ENCODE results near the gene UBE3B.
A peak's percentile ranks its signal among the peaks of the same experiment; 100 is the strongest.
"Not testable (repeated sequence)": the region's sequence is repeated elsewhere in the genome, so short reads cannot be mapped to it uniquely, and the experiment has no call there.

The UBE3B gene

GRCh38 chr12:109451400-109451799, 26.0 kb upstream of the UBE3B start:
- DNase-seq = no peak

DNA sequence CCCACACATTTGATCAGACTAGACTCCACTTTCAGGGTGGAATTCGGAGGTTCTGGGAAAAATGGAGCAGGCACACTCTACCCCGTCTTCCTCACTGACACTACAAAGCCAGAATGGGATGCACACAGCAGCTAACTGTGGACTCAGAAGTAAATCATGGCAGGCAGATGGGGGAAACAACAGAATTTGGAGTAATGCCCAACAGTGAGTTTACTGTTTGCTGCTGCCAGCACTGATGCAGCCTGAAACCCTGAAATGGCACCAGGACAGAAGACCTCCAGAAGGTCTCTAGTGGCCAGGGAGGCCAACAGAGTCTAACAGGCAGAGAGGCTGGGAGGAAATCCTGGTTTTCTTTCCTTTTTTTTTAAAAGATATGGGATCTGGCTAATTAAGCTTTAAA, 24.9 kb upstream of the UBE3B start:
- DNase-seq = no peak

GRCh38 chr12:109455706-109456105, 21.7 kb upstream of the UBE3B start:
- DNase-seq = no peak

GRCh38 chr12:109458086-109458485, 19.3 kb upstream of the UBE3B start:
- DNase-seq = no peak

DNA sequence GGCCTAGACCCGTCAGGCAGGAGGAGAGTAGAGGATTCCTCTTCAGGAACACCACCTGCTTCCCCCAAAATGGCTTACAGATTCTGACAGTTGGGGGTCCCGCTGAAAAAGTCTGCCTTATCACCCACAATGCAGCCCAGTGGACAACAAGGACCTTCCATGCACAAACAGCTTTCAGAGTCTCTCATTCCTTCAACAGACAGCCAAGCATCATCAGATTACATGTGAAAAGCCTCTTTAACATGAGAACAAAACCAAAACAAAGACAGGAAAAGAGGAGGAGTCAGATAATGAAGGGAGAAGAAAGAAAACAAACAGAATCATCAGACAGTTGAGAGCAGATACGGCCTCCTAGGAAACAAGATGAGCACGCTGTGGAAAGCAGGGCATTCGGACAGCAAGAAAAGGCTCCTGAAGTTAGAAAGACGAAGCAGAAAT, 18.6 kb upstream of the UBE3B start:
- DNase-seq = peak; percentile 25

DNA sequence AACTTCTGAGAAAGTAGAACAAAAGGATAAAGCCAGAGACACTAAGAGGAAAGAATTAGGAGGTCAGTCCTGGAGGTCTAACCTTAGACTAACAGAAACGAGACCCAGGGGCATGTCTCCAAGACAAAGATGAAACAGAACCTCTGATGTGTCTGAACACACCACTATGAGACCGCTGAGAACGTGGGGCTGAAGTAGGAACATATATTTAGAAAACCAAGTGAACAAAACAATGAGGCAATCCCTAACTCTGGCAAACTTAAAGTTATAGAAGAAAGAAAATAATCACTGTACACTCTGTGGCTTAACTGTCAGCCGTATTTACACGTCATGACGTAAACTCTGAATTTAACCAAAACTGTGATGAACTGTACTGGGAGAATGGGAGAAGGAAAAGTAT, 18.2 kb upstream of the UBE3B start:
- no peak for DNase-seq

GRCh38 chr12:109460538-109460937, 16.9 kb upstream of the UBE3B start:
- DNase-seq = no peak

GRCh38 chr12:109461049-109461845, 16.2 kb upstream of the UBE3B start:
- no peak for DNase-seq

DNA sequence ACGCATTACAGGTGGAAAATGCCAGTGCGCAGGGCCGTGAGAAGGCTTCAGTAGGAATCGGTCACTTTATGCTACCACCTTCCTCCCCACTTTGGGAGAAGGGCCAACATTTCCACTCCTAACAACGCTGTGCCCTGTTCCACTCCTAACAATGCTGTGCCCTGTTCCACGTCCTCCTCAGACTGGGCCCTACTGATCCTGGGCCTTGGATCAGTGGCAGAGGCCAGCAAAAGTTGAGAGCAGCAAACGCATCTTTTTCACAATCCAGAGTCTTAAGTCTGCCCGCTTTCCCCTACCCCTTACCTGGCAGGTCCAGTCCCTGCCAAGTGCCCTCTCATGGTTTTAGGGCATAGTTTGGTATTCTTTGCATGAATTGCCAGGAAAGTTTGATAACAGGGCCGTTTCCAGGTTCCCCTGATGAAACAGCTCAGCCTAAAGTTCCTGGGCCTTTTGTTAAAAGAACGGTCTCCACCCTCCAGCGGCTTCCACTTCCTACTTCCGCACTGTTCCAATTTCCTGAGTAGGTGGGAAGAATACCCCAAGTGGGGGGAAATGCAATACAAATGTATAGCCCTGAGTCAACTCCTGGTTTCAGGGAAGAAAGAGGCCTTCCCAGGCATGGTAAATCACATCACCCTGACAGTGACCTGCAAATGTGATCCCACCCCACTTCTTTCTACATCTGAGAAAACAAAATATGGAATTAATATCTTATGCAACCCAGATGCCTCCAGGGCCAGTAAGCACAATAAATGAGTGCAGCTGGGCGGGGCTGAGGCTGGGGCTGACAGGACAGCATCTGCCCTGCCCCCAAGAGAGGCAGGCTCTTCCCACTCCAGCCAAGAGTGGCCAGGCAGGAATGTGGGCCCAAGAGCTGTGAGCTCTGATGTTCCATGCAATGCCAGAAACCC, 15.3 kb upstream of the UBE3B start:
- DNase-seq = no peak

- DNase-seq = no peak
Measured at GRCh38 chr12:109462868-109463692, 14.4 kb upstream of the UBE3B start.

DNA sequence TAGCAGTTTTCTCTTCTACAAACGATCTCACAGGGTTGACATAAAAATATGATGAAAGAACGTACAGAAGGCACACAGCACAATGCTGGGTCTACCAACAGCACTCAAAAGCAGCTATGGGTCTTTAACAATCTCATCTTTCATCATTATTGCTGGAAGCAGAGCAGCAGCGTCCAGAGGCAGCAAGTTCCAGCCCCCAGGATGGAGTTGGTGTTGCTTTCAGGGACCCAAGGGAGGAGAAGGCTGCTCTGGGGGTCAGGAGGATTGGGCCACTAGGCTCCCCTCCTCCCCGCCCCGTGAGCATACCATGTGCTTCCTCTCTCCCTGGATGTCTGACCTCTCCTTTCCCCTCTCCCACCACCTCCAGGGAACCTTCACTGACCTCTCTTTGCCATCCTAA, 13.7 kb upstream of the UBE3B start:
- no peak for DNase-seq

DNA sequence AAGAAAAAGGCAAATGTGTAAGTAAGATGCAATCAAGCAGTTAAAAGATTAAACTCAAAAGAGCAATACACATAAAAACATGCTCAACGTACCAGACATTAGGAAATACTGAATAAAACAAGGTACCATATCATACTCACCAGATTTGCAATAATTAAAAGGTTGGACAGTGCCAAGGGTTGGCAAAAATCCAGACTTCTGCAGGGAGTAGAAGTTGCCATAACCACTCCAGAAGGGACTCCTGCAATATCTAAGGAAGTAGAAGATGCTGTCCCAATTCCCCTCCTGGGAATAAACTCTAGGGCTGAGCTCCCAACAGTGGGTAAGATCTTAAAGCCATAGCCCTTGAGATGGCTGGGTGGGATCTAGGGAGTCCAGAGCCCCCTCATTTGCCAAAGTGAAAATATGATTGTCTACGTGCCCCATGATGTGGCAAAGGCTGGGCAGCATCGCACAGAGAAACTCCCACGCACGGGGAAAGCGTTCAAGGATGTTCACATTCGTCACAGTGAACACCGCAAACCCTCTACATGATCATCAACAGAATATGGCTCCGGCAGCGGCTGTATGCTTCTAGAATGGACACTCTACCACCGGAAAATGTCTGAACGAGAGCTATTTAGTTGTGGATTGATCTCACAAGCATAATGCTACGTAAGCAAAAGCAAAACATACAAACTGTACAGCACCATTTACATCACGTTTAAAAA, 12.6 kb upstream of the UBE3B start:
- DNase-seq = no peak

- no peak for DNase-seq
Measured at GRCh38 chr12:109466305-109466704, 11.1 kb upstream of the UBE3B start.

DNA sequence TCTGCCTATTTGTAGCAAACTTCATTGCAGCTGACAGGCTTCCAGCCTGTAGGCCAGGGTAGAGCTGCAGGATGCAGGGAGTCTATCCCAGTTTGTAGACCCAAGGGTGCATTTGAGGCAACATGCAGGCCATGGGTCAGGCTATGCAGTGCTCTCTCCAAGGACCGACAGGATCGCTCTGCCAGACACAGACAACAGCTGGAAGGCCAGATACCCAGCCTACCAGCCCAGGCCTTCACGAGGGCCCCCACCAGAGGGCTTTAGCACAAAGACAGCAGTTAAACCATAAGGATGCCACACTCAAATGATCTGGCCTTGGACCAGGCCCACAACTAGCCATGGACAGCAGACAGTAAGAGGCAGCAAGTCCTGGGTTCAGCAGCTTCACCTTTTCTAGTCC, 10.6 kb upstream of the UBE3B start:
- no peak for DNase-seq

DNA sequence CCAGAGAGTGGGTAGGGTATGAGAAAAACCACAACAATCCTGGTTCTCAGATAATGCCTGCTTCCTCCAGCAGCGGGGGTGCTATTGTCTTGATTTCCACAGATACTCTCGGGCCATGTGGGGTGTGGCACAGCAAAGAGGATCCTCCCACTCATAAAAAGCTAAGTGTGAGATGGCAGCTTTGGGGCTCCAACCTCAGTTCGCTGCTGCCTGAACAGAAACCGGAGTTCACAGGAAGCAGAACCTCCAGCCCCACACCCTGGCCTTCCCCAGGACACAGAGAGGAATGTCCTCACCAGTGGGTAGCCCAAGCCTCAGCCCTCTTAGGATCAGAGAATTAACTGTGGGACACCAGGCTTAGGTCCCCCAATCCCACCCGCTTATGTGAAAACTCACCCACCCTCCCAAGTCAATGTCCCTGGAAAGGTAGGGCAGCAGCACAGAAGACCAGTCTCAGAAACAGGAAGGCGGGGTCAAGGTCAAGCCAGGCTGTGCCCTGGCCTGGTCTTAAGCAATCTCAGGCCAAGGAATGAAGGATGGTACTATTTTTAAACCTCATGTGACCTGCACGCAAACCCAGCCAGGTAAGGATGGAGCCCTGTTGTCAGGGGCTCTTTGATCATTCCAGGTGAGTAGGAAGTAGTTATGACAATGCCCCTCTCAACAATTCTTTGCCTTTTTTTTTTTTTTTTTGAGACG, 9.3 kb upstream of the UBE3B start:
- DNase-seq = no peak

- DNase-seq = no peak
Measured at GRCh38 chr12:109469517-109469916, 7.9 kb upstream of the UBE3B start.

DNA sequence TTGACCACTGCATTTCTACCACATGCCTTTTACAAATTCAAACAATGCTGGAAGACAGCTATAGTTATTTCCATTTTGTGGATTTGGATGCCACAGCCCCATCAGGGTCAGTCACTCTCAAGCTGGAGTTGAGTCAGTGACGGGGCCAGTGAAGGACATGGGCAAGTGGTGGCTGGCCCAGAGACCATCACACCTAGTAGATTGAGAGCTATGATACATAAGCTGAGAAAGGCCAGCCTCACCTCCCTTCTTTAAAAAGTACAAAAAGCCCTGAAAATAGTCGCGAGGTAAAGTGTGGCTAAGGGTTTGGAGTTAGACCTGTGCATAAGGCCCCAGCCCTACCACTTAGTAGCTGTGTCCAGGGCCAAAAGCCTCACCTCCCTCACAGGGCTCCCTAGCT, 4.4 kb upstream of the UBE3B start:
- no peak for DNase-seq

DNA sequence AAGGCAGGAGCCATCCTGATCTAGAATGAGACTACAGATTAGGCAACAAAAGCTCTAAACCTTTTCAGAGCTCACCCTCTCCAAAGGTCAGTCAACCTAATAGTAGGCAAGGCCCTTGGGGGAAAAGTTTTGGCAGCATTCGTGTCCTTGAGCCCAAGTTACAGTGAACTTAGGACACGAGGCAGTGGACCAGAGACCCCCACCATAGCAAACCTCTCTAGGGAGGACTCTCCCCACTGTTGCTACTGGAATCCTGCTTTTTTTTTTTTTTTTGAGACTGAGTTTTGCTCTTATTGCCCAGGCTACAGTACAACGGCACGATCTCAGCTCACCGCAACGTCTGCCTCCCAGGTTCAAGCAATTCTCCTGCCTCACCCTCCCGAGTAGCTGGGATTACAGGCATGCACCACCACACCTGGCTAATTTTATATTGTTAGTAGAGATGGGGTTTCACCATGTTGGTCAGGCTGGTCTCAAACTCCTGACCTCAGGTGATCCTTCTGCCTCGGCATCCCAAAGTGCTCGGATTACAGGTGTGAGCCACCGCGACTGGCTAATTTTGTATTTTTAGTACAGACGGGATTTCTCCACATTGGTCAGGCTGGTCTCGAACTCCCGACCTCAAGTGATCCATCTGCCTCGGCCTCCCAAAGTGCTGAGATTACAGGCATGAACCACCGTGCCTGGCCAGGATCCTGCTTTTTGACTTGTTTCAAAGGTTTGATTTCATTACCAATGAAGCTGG, 3.7 kb upstream of the UBE3B start:
- DNase-seq = not testable (repeated sequence)

DNA sequence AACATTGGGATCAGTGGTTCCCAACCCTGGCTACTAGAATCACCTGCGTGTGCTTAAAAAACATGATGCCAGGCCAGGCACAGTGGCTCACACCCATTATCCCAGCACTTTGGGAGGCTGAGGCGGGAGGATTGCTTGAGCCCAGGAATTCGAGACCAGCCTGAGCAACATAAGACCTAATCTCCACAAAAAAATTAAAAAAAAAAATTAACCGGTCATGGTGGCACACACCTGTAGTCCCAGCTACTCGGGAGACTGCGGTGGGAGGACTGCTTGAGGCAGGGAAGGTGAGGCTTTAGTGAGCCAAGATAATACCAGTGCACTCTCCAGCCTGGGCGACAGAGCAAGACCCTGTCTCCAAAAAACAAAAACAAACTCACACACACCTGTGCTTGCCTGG, 2.3 kb upstream of the UBE3B start:
- DNase-seq = no peak

DNA sequence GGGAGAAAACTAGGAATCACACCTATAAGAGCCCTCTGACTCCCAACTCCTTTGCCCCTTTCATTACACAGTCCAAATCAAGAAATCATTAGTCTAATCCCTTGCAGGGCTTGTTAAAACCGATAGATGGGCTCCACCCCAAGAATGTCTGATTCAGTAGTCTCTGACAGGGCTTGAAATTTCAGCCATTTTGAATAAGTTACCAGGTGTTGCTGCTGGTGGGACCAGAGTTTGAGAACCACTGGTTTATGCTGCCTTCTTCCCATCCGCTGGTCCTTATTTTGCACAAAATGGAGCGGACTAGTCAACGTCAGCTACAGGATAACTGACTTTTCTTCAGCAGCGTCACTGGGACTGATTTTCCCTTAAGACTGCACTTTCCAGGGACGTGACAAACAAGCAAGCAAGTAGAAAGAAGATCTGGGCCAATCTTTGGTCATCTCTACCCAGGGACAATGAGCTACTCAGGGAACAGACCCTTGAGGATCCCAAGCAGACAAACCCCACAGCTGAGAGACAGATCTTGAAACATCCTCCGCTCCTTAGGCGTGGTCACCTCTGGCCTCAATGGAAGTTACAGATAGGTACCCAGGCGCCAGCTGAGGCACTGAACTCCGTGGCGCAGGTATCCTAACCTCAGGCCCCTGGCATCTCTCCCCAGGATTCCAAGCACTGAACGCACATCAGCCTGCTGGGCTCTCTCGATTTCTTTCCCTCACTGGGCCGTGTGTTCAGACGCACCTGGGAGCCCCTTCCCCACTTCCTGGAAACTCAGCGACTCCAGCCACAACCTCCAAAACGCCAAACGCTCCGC, 1.2 kb upstream of the UBE3B start:
- no peak for DNase-seq
